ENCODE results near the gene OR2H1. TPM values are rescaled to one million over a fixed set of nuclear protein-coding genes. Genes with fewer than 3 reads are reported as not detected.
A peak's percentile ranks its signal among the peaks of the same experiment; 100 is the strongest.

The OR2H1 gene
- total and polyA plus RNA-seq, 8 donors: not detected

DNA sequence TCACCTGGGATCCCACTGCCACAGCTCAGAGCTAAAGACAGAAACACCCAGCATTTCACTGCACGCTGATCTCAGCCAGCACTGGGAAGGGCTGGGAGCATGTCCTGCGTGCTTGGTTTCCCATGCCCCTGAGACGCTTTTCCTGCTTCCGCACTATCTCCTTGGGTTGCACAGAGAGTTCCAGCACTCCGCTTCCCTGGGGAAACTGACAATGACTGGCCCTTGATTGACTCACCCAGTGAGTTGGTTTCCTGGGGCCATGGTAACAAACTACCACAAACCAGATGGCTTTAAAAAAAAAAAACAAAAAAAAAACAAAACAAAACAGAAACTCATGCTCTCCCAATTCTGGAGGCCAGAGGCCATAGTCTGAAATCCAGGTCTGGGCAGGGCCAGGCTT lies 45.6 kb downstream of the OR2H1 start:
- FAIRE-seq (no peak), ATAC-seq (no peak), DNase-seq (no peak)
- TF ChIP-seq, protein P1, sequence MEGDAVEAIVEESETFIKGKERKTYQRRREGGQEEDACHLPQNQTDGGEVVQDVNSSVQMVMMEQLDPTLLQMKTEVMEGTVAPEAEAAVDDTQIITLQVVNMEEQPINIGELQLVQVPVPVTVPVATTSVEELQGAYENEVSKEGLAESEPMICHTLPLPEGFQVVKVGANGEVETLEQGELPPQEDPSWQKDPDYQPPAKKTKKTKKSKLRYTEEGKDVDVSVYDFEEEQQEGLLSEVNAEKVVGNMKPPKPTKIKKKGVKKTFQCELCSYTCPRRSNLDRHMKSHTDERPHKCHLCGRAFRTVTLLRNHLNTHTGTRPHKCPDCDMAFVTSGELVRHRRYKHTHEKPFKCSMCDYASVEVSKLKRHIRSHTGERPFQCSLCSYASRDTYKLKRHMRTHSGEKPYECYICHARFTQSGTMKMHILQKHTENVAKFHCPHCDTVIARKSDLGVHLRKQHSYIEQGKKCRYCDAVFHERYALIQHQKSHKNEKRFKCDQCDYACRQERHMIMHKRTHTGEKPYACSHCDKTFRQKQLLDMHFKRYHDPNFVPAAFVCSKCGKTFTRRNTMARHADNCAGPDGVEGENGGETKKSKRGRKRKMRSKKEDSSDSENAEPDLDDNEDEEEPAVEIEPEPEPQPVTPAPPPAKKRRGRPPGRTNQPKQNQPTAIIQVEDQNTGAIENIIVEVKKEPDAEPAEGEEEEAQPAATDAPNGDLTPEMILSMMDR (IDR thresholded peaks at IDR 0.05): no peak
- H3K27me3 ChIP-seq: no peaks in the 10 kb centered on the region
- no peaks in the 10 kb centered on the region for H3K36me3 ChIP-seq
- WGBS, 2 donors: 81 to 91% methylated on average over 5 of the region's 5 CpGs
- intact Hi-C loops (cut with DNase I): no loop called here
- H3K9me3 ChIP-seq: no peaks in the 10 kb centered on the region
- no peak overlapping the region for H3K27ac ChIP-seq
- no peak overlapping the region for H3K4me3 ChIP-seq
- H3K4me1 ChIP-seq: no peaks in the 10 kb centered on the region

DNA sequence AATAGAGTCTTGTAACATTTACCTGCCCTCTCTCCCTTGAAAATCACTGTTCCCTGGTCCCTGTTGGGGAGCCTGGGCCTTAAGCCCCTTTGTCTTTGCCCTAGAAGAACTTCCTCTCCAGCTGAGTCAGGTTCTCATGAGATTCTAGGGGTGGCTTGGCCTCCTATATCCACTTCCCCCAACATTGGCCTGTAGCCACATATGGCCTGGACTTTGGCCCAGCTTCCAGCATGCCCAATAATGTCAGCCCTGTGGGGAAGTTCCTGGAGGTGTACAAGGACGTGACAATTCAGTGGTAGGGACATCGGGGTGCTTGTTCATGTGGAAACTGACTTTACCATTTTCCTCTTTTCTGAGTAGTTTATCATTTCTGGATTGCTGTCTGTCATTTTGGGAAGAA lies 48.0 kb downstream of the OR2H1 start:
- DNase-seq: peak in 4 of 6 donors; percentile 21 to 44 (median 27)
- Histone ChIP-seq H3K36me3 (no peaks in the 10 kb centered on the region), H3K4me3 (no peak overlapping the region), H3K9me3 (no peaks in the 10 kb centered on the region), H3K27ac (no peak overlapping the region), H3K4me1 (no peaks in the 10 kb centered on the region), H3K27me3 (no peaks in the 10 kb centered on the region)
- intact Hi-C loops (cut with DNase I): no loop called here
- TF ChIP-seq, protein P1 (IDR thresholded peaks at IDR 0.05): no peak
- 11% methylated on average over 2 of the region's 2 CpGs for WGBS, 2 donors
- FAIRE-seq: no peak
- ATAC-seq: peak in 3 of 4 donors; percentile 60 to 87 (median 77)

DNA sequence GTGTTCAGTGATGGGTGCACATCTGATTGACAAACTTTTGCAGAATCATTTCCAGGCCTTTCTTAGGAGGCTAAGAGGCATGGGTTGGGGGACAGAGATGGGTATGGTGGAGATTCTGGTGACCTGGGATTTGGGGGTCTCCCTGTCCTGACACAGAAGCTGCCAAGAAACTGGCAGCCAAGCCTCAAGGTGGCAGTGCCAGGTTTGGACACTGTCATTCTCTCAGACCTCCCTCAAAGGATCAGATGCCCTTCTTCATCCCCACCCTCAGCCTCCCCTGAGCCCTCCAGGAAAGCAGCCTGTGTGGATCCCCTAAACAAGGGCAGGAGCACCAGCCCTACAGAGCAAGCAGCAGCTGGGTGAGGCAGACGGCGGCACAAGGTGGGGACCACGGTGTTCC lies 48.9 kb downstream of the OR2H1 start:
- intact Hi-C loops (cut with DNase I): no loop called here
- no peaks in the 10 kb centered on the region for H3K27me3 ChIP-seq

DNA sequence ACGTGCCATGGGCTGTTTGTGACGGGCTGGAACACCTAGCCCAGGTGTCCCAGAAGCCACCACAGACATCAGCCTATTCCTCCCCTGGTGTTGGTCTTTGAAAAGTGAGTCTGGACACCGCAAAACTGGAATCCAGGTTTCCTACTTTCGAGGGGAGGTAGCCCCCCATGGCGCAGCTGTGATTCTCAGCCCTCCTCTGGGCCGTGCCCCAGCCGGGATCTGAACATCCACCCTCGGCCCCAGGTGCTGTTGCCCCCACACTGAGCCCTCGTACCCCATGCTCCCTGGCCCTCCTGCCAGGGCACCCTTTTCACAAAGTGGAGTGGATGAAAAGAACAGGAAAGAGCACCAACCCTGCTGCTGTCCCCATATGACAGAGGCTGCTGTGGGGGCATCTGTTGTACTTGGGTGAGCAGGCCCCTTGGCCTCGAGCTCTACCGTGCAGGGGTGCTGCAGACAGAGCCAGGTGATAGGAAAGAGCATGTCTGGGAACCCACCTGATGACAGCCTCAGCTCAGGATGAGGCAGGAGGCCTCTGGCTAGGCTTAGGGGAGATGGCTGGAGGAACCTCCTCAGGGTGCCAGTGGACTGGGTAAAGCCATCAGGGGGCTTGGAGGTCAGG lies 49.6 kb downstream of the OR2H1 start:
- Histone ChIP-seq H3K27ac (no peak overlapping the region), H3K9me3 (no peaks in the 10 kb centered on the region), H3K27me3 (no peaks in the 10 kb centered on the region), H3K36me3 (no peaks in the 10 kb centered on the region), H3K4me1 (no peaks in the 10 kb centered on the region), H3K4me3 (no peak overlapping the region)
- DNase-seq (no peak), FAIRE-seq (no peak), ATAC-seq (no peak)
- intact Hi-C loops (cut with DNase I): no loop called here
- TF ChIP-seq, protein P1 (IDR thresholded peaks at IDR 0.05): no peak
- 76 to 83% methylated on average over 10 to 11 of the region's 11 CpGs for WGBS, 2 donors

More for the DNA sequence above, 48.9 kb downstream of the OR2H1 start:
- 93 to 95% methylated on average over 3 of the region's 3 CpGs for WGBS, 2 donors
- TF ChIP-seq, protein P1 (IDR thresholded peaks at IDR 0.05): no peak
- DNase-seq (no peak), ATAC-seq (no peak), FAIRE-seq (no peak)
- no peaks in the 10 kb centered on the region for H3K4me1 ChIP-seq
- no peaks in the 10 kb centered on the region for H3K9me3 ChIP-seq
- no peak overlapping the region for H3K4me3 ChIP-seq
- no peaks in the 10 kb centered on the region for H3K36me3 ChIP-seq
- no peak overlapping the region for H3K27ac ChIP-seq

DNA sequence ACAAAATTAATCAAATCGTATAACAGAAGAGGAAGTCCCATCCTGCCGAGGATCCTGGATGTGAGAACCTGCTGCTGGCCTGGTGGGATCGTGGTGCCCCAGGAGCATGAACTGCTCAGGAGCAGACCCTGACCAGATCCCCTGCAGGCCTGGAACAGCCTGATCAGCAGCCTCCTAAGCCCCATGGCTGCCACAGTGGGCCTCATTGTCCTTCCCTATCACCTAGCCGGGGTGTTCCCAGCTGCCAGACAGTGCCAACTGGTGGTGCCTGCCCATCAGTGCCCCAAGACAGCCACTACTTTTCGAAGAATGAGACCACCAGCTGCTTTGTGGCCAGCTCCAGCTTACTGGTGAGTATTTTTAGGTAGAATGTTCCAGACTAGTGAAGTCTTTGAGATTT lies 50.4 kb downstream of the OR2H1 start:
- DNase-seq: no peak
- H3K4me3 ChIP-seq: no peak overlapping the region
- TF ChIP-seq, protein P1 (IDR thresholded peaks at IDR 0.05): no peak
- FAIRE-seq: no peak
- WGBS, 2 donors: 80 to 85% methylated on average over 5 of the region's 5 CpGs
- no peaks in the 10 kb centered on the region for H3K4me1 ChIP-seq
- H3K36me3 ChIP-seq: no peaks in the 10 kb centered on the region
- H3K9me3 ChIP-seq: no peaks in the 10 kb centered on the region
- ATAC-seq: no peak
- no peak overlapping the region for H3K27ac ChIP-seq
- H3K27me3 ChIP-seq: no peaks in the 10 kb centered on the region
- intact Hi-C loops (cut with DNase I): no loop called here
